Heart left ventricle (tissue), 16 donors: Measurements from ENCODE around the gene CD69. TPM values are rescaled to one million over a fixed set of nuclear protein-coding genes. Genes with fewer than 3 reads are reported as not detected.

Experiments
- ATAC-seq, 4 donors: fragments of 200-7000 bp; cut with Tn5 transposase; one replicate each; pipeline ENCODE4 v1.9.1; 2020 to 2022; ENCODE audit warnings: moderate library complexity in 4 of 4, mild to moderate bottlenecking in 3 of 4, moderate number of reproducible peaks in 1 of 4
- DNase-seq, 5 donors: peaks; one replicate each; pipeline ENCODE4 v3.0.0-alpha.2; 2020
- H3K27ac ChIP-seq, 12 donors: fragments of 200-600 bp; sonication (generic) in 4 of 12; one replicate each; pipeline versions ENCODE4 v1.5.0 to v1.8.0; 2016 to 2022; ENCODE audit warnings: mild to moderate bottlenecking in 2 of 12
- H3K27me3 ChIP-seq, 9 donors: fragments of 200-600 bp; sonication (generic) in 2 of 9; one replicate each; pipeline versions ENCODE4 v1.5.1 to v1.8.0; 2016 to 2022; ENCODE audit warnings: mild to moderate bottlenecking in 3 of 9
- H3K36me3 ChIP-seq, 9 donors: fragments of 200-600 bp; sonication (generic) in 2 of 9; one replicate each; pipeline versions ENCODE4 v1.5.0 to v1.8.0; 2018 to 2022; ENCODE audit warnings: mild to moderate bottlenecking in 2 of 9
- H3K4me1 ChIP-seq, 12 donors: fragments of 200-600 bp; sonication (generic) in 4 of 12; one replicate each; pipeline versions ENCODE4 v1.5.0 to v1.8.0; 2016 to 2022; ENCODE audit warnings: mild to moderate bottlenecking in 3 of 12
- H3K4me3 ChIP-seq, 12 donors: fragments of 200-600 bp; sonication (generic) in 4 of 12; one replicate each; pipeline versions ENCODE4 v1.5.0 to v1.8.0; 2017 to 2022; ENCODE audit warnings: mild to moderate bottlenecking in 9 of 12, moderate library complexity in 4 of 12
- H3K9me3 ChIP-seq, 12 donors: fragments of 200-600 bp; sonication (generic) in 4 of 12; one replicate each; pipeline versions ENCODE4 v1.5.0 to v1.8.0; 2016 to 2022; ENCODE audit warnings: mild to moderate bottlenecking in 1 of 12
- POLR2A ChIP-seq, 2 donors: fragments of 450-650 bp; IDR thresholded peaks; one replicate each; pipeline ENCODE4 v1.6.1; 2017; ENCODE audit warnings: antibody characterized with exemption in 2 of 2, mild to moderate bottlenecking in 2 of 2, moderate library complexity in 2 of 2
- WGBS, 4 donors: extraction: QIAGEN DNeasy Blood & Tissue Kit in 2 of 4; methylation state at CpG; one replicate each; pipeline versions ENCODE4 v1.1.5 to v1.1.7; 2013 to 2018; 5-methylcytosine and 5-hydroxymethylcytosine counted together
- intact Hi-C, 10 donors: fragments of 100-400 bp; cut with DNase I; formaldehyde crosslinking; loops; one replicate each; pipeline versions ENCODE4 v1.11.1 to v1.14.2; 2022
- polyA plus RNA-seq, 2 donors: library from polyadenylated mRNA; stranded (reverse); fragments of 200-250 nt; gene quantifications; one replicate each; pipeline ENCODE4 v1.2.3, GENCODE V29; 2013
- total RNA-seq, 9 donors: library from RNA; depleted of rRNA in 2 of 9; stranded (reverse); fragments of >200 nt in 2 of 9; fragmentation: NEBNext Ultra II Directional in 3 of 9; extraction: Animal tissue kit (Norgen Biotek cat#: 25700) in 3 of 9; gene quantifications; one replicate each; pipeline versions ENCODE4 v1.1.0 to v1.2.4, GENCODE V29; 2016 to 2023
- TF ChIP-seq, protein P1 (sequence below), 12 donors: fragments of 200-600 bp; sonication (generic) in 4 of 12; IDR thresholded peaks; one replicate each; pipeline versions ENCODE4 v1.5.0 to v1.8.0; 2018 to 2022; ENCODE audit warnings: antibody characterized with exemption in 12 of 12, mild to moderate bottlenecking in 5 of 12
- donor health status: ischemic (EF 13 %, LVEDD 7.1; RV severe dilation, severe dysfunction).
- donor health status: healthy with polysubstance abuse.
- donor health status: DM: no; HTN: yes; CAD: no.
- donor health status: DM: no; HTN: no; CAD: no.
- donor health status: ischemic (EF 25% LVEDD 6.9; RV normal size, moderate dysfunction).
- donor health status: ischemic (EF 25% LVEDD 5.7; RV mildly dilated, moderate dysfunction).
- donor health status: healthy.
- donor health status: DM: yes; HTN: yes; CAD: no.
- donor health status: ischemic (EF 35%, LVEDD 5.7; RV mildly dilated, moderate dysfunction).
- donor health status: nonischemic (EF 11% LVEDD 7.7; RV severe dilation, severe dysfunction).
- donor health status: DM: yes; HTN: yes; CAD: no.
- donor health status: PGD.
- donor health status: ischemic (EF 29% LVEDD 5.4; RV normal size, mild dysfunction).
- donor health status: nonischemic (EF 23%, LVEDD 6.1; RV moderate dilation, normal function).

The CD69 gene
- total and polyA plus RNA-seq, 11 donors = 0.16 to 6.4 (median 0.43) TPM; not detected in 3

DNA sequence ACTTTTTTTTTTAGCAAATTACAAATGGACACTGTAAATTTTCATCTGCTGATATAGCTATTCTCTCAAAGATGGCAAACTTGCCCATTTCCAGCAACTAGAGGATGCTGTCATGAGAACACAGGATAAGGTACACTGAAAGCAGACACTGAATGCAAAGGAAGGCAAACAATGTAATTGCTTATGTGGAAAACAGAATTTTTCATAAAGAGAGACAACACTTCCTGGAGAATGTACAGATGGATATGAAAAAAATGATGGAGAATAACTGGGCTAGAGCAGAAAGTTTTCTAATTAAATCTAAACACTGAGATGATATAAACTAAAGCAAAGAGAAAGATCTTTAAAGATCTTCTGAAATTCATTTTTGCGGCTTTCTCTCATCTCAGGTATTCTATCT, 581 bp downstream of the CD69 start:
- intact Hi-C loops = no loop called here
- ATAC-seq (no peak), DNase-seq (no peak)
- WGBS, 4 donors = 85 to 95% (median 90%) methylated on average over 1 of the region's 1 CpG
- TF ChIP-seq POLR2A (IDR thresholded peaks at IDR 0.05) = no peak
- Histone ChIP-seq H3K27ac (peak overlapping the region in 1 of 12 donors; percentile 90), H3K9me3 (no peaks in the 10 kb centered on the region), H3K27me3 (no peaks in the 10 kb centered on the region), H3K4me3 (peak overlapping the region in 5 of 12 donors; percentile 1 to 57 (median 11)), H3K4me1 (peaks cover 0 to 35% (median 0%) of the 10 kb centered on the region in 12 donors), H3K36me3 (no peaks in the 10 kb centered on the region)

DNA sequence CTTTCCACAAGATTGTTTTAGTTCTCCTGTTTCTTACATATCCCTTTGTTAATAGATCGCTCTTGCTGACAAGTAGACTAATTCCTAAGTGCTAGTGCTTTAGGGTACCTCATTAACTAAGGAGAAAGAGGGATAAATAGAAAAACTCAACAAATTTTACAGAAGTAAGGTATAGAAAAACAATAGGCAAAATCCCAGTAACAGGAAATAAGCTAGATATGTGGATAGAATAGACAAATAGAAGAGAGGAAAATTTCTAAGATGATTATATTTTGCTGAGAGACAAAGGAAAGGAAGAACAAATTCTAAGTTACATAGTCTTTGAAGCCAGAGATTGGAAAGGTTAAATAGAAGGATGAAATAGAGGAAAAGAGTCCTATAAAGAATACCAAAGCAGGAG, 1.0 kb downstream of the CD69 start:
- H3K4me1 ChIP-seq = peaks cover 0 to 32% (median 0%) of the 10 kb centered on the region in 12 donors
- no peaks in the 10 kb centered on the region for H3K27me3 ChIP-seq
- ATAC-seq (no peak), DNase-seq (no peak)
- intact Hi-C loops = no loop called here
- TF ChIP-seq POLR2A (IDR thresholded peaks at IDR 0.05) = no peak
- TF ChIP-seq, protein P1, sequence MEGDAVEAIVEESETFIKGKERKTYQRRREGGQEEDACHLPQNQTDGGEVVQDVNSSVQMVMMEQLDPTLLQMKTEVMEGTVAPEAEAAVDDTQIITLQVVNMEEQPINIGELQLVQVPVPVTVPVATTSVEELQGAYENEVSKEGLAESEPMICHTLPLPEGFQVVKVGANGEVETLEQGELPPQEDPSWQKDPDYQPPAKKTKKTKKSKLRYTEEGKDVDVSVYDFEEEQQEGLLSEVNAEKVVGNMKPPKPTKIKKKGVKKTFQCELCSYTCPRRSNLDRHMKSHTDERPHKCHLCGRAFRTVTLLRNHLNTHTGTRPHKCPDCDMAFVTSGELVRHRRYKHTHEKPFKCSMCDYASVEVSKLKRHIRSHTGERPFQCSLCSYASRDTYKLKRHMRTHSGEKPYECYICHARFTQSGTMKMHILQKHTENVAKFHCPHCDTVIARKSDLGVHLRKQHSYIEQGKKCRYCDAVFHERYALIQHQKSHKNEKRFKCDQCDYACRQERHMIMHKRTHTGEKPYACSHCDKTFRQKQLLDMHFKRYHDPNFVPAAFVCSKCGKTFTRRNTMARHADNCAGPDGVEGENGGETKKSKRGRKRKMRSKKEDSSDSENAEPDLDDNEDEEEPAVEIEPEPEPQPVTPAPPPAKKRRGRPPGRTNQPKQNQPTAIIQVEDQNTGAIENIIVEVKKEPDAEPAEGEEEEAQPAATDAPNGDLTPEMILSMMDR (IDR thresholded peaks at IDR 0.05) = no peak
- H3K27ac ChIP-seq = peak overlapping the region in 1 of 12 donors; percentile 90
- H3K9me3 ChIP-seq = no peaks in the 10 kb centered on the region
- H3K4me3 ChIP-seq = peak overlapping the region in 4 of 12 donors; percentile 2 to 57 (median 21)
- 83 to 91% (median 89%) methylated on average over 1 of the region's 1 CpG for WGBS, 4 donors
- no peaks in the 10 kb centered on the region for H3K36me3 ChIP-seq

DNA sequence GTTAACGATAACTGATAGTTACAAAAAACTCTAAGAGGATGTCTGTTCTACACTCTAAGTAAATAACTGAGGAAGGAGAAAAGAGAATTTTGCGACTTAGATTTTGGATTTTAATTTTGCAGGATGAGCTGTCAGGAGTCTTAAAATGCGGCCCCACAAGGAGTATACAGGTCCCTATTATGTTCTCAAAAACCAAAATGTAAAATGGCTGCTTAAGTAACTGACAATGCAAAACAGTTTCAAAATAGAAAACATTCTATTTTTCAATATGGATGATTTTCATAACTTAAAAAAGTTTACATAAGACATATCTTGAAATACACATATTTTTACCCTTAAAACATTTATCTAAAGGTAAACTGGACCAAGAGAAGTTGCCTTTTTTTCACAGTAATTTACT, 2.6 kb downstream of the CD69 start:
- Histone ChIP-seq H3K9me3 (no peaks in the 10 kb centered on the region), H3K27ac (peak overlapping the region in 1 of 12 donors; percentile 90), H3K27me3 (no peaks in the 10 kb centered on the region), H3K36me3 (peaks cover 0 to 13% (median 0%) of the 10 kb centered on the region in 9 donors), H3K4me3 (peak overlapping the region in 6 of 12 donors; percentile 0 to 57 (median 14)), H3K4me1 (peaks cover 0 to 18% (median 0%) of the 10 kb centered on the region in 12 donors)
- ATAC-seq (no peak), DNase-seq (no peak)
- intact Hi-C loops = no loop called here
- no peak for TF ChIP-seq POLR2A (IDR thresholded peaks at IDR 0.05)
- WGBS, 4 donors = 75 to 92% (median 83%) methylated on average over 3 of the region's 3 CpGs

DNA sequence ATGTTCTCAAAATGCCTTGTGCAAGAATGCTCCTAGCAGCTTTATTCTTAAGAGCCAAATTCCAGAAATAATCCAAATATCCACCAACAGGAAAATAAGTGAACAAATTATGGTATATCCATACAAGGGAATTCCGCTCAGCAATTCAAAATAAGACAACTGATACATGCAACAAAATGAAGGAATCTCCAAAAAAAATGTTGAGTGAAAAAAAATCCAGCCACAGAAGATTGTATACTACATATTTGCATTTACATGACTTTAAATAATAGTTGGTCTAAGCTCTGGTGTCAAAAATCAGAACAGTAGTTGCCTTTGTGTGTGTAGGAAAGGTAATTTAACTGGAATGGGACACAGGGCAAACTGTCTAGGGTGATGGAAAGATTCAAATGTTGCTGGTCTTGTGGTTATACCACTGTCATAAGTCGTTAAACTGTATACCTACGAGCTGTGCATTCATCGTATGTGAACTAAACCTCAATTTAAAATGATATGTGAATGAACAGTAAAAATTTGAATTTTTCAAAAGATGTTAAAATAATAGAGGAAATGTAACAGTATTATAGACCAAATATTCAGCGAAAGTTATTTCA, 3.2 kb downstream of the CD69 start:
- H3K27ac ChIP-seq = peak overlapping the region in 1 of 12 donors; percentile 90
- 75 to 94% (median 91%) methylated on average over 5 of the region's 5 CpGs for WGBS, 4 donors

DNA sequence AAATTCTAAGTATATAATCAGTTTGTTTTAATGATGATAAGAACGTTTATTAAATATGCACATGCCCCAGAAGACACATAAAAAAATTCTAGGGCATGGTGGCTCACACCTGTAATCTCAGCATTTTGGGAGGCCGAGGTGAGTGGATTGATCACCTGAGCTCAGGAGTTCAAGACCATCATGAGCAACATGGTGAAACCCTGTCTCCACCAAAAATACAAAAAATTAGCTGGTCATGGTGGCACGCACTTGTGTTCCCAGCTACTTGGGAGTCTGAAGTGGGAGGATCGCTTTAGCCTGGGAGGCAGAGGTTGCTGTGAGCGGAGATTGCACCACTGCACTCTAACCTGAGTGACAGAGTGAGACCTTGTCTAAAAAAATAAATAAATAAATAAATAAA, 4.0 kb downstream of the CD69 start:
- Histone ChIP-seq H3K27ac (no peak overlapping the region), H3K36me3 (peaks cover 0 to 14% (median 0%) of the 10 kb centered on the region in 9 donors), H3K4me3 (peak overlapping the region in 1 of 12 donors; percentile 57), H3K27me3 (no peaks in the 10 kb centered on the region), H3K4me1 (peaks cover 0 to 13% (median 0%) of the 10 kb centered on the region in 12 donors), H3K9me3 (no peaks in the 10 kb centered on the region)
- ATAC-seq (no peak), DNase-seq (no peak)
- intact Hi-C loops = no loop called here
- TF ChIP-seq, protein P1 (IDR thresholded peaks at IDR 0.05) = no peak
- no peak for TF ChIP-seq POLR2A (IDR thresholded peaks at IDR 0.05)
- WGBS, 4 donors = 92 to 94% (median 92%) methylated on average over 5 of the region's 5 CpGs

More for the DNA sequence above, 3.2 kb downstream of the CD69 start:
- H3K9me3 ChIP-seq = no peaks in the 10 kb centered on the region
- H3K4me1 ChIP-seq = peaks cover 0 to 15% (median 0%) of the 10 kb centered on the region in 12 donors
- intact Hi-C loops = no loop called here
- peaks cover 0 to 14% (median 0%) of the 10 kb centered on the region in 9 donors for H3K36me3 ChIP-seq
- DNase-seq = no peak
- H3K4me3 ChIP-seq = peak overlapping the region in 1 of 12 donors; percentile 57
- no peak for TF ChIP-seq POLR2A (IDR thresholded peaks at IDR 0.05)
- TF ChIP-seq, protein P1 (IDR thresholded peaks at IDR 0.05) = no peak
- no peak for ATAC-seq
- H3K27me3 ChIP-seq = no peaks in the 10 kb centered on the region
